ENCODE results near the gene TMEM200A. TPM values are rescaled to one million over a fixed set of nuclear protein-coding genes. Genes with fewer than 3 reads are reported as not detected.

The TMEM200A gene
- total RNA-seq, 1 donor from 2014 or later: 6.8 TPM

DNA sequence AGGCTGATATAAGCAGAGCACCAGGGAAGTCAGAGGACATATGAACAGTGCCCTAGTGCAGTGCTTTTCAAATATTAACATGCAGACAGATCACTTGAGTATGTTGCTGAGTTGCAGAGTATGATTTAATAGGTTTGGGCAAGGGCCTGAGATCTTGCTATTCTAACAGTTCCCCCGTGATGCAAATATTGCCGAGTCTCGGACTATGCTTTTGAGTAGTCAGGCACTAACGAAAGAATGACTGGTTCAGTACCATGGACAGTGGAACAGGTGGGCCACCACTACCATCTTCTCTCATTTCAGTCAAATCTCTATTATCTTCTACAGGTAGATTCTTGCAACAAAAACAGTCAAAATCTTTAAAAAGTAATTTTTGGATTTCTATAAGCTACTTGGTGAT lies 3.7 kb upstream of the TMEM200A start:
- Mint-ChIP-seq H3K27ac (ENCODE audit: unreplicated experiment) (no peak overlapping the region), H3K4me3 (ENCODE audit: unreplicated experiment) (no peak overlapping the region), H3K27me3 (ENCODE audit: low read depth) (peaks cover 7% of the 10 kb centered on the region), H3K4me1 (ENCODE audit: low read depth) (peaks cover 12% of the 10 kb centered on the region), H3K36me3 (ENCODE audit: low read depth) (peaks cover 1% of the 10 kb centered on the region), H3K9me3 (ENCODE audit: low read depth) (peaks cover 6% of the 10 kb centered on the region)
- TF ChIP-seq, protein P1, sequence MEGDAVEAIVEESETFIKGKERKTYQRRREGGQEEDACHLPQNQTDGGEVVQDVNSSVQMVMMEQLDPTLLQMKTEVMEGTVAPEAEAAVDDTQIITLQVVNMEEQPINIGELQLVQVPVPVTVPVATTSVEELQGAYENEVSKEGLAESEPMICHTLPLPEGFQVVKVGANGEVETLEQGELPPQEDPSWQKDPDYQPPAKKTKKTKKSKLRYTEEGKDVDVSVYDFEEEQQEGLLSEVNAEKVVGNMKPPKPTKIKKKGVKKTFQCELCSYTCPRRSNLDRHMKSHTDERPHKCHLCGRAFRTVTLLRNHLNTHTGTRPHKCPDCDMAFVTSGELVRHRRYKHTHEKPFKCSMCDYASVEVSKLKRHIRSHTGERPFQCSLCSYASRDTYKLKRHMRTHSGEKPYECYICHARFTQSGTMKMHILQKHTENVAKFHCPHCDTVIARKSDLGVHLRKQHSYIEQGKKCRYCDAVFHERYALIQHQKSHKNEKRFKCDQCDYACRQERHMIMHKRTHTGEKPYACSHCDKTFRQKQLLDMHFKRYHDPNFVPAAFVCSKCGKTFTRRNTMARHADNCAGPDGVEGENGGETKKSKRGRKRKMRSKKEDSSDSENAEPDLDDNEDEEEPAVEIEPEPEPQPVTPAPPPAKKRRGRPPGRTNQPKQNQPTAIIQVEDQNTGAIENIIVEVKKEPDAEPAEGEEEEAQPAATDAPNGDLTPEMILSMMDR (IDR thresholded peaks at IDR 0.05): no peak
- DNase-seq (ENCODE audit: low spot score): no peak

DNA sequence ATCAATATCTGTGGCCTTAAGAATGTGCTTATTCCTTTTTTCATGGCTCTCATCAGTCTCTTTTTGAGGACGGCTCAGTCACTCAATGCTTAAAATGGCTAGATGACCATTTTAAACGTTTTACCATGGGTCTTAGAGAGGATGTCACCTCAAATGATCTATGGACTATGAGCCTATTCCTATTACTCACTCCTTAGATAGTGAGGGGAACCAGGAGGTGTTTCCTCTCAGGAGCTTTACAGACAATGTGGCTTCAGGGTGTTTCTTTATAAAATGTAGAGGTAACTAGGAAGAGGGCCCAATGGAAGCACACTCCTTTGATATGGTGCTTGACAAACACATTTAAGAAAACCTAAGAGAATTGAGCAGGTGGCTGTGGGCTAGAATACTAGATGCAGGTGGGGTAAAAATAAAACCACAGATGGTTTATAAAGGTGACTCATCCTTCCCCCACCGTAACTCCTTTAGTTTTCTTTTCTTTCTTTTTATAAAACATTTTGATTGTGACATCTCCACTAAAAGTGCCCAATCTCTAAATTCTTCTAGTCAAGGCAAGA lies 1.5 kb upstream of the TMEM200A start:
- no peak overlapping the region for H3K4me3 Mint-ChIP-seq (ENCODE audit: unreplicated experiment)
- no peak overlapping the region for H3K27ac Mint-ChIP-seq (ENCODE audit: unreplicated experiment)
- H3K9me3 Mint-ChIP-seq (ENCODE audit: low read depth): peaks cover 6% of the 10 kb centered on the region
- H3K36me3 Mint-ChIP-seq (ENCODE audit: low read depth): peaks cover 1% of the 10 kb centered on the region
- peaks cover 17% of the 10 kb centered on the region for H3K4me1 Mint-ChIP-seq (ENCODE audit: low read depth)
- H3K27me3 Mint-ChIP-seq (ENCODE audit: low read depth): peaks cover 2% of the 10 kb centered on the region
- TF ChIP-seq, protein P1 (IDR thresholded peaks at IDR 0.05): no peak
- no peak for DNase-seq (ENCODE audit: low spot score)

DNA sequence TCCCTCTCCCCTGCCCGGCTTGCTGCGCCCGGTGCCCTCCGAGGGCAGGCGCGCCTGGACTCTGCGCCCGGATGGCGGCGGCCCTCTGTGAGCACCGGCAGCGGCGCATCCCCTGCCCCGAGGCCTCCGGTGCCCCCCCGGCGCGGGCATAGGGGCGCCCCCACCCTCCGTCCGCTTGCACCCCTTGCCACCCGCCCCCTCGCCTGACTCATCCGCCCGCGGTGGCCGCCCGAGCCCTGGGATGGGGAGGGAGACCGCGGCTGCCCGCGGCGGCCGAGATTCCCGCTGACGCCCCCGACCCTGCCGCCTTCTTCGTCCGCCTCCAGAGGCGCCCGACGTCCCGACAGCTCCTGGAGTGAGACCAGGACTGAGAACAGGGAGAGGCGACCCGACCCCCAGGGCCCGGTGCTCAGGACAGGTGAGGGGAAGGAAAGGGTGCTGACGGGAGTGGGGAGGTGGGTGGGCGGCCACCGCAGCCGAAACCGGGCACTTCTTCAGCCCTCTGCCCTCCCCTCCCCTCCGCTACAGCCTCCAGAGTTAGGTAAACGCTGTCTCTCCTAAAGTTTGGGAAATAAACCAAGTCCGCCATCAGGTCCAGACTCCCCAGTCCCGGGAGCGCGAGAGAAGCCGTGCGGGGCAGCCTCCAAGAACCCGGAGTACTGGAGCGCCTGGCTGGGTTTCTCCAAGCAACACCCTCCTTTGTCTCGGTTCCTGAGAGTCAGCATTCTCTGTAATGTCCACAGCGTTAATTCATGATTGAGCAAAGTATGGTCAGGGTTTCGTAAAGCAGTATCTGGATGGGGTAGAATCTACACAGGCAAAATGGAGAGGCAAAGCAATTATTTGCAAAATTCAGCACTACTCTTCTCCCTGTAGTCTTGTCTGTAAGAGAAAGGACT lies 539 bp downstream of the TMEM200A start:
- Mint-ChIP-seq H3K27me3 (ENCODE audit: low read depth) (peaks cover 4% of the 10 kb centered on the region), H3K27ac (ENCODE audit: unreplicated experiment) (peak overlapping the region; percentile 34), H3K36me3 (ENCODE audit: low read depth) (peaks cover 3% of the 10 kb centered on the region), H3K9me3 (ENCODE audit: low read depth) (no peaks in the 10 kb centered on the region), H3K4me3 (ENCODE audit: unreplicated experiment) (peak overlapping the region; percentile 74), H3K4me1 (ENCODE audit: low read depth) (peaks cover 13% of the 10 kb centered on the region)
- TF ChIP-seq, protein P1 (IDR thresholded peaks at IDR 0.05): peak; percentile 34
- peak; percentile 78 for DNase-seq (ENCODE audit: low spot score)

DNA sequence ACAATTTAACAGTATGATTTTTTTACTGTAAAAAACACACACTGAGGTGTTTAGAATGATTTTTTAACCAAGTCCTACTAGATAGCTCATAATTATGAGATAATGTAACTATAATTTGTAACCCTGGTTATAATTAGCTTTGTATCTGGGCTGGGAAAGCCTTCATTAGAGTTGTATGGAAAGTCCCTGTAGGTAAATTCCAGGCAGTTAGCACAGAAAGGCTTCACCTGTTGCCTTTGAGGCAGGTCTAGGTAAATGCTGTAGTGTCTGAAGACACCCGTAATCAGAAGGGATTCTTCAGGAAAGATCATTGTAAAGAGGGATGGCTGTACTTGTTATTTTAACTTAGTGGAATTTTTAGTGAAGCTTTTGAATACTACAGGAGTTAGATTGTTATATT lies 1.9 kb downstream of the TMEM200A start:
- peaks cover 3% of the 10 kb centered on the region for H3K36me3 Mint-ChIP-seq (ENCODE audit: low read depth)
- no peaks in the 10 kb centered on the region for H3K9me3 Mint-ChIP-seq (ENCODE audit: low read depth)
- TF ChIP-seq, protein P1 (IDR thresholded peaks at IDR 0.05): no peak
- H3K4me3 Mint-ChIP-seq (ENCODE audit: unreplicated experiment): no peak overlapping the region
- no peak for DNase-seq (ENCODE audit: low spot score)
- peaks cover 4% of the 10 kb centered on the region for H3K27me3 Mint-ChIP-seq (ENCODE audit: low read depth)
- no peak overlapping the region for H3K27ac Mint-ChIP-seq (ENCODE audit: unreplicated experiment)
- peaks cover 13% of the 10 kb centered on the region for H3K4me1 Mint-ChIP-seq (ENCODE audit: low read depth)

DNA sequence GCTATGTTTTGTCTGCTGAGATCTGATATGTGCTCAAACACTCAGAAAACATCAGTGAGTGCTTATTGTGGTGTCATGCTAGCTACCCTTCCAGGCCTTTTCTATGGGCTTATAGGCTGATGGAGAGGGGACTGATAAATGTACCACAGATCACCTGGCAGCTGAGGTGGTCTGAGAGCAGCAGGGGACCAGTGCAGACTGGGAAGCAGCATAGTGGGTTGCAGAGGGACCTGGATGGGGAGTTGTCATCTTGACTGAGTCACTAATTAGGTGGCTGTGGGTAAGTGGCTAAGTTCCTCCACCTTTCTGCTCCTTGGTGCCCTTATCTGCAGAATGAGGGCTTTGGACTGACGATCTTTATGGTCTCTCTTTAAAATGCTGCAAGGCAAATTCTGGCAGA lies 2.8 kb downstream of the TMEM200A start:
- Mint-ChIP-seq H3K4me3 (ENCODE audit: unreplicated experiment) (no peak overlapping the region), H3K27ac (ENCODE audit: unreplicated experiment) (no peak overlapping the region), H3K4me1 (ENCODE audit: low read depth) (peaks cover 13% of the 10 kb centered on the region), H3K9me3 (ENCODE audit: low read depth) (no peaks in the 10 kb centered on the region), H3K27me3 (ENCODE audit: low read depth) (peaks cover 4% of the 10 kb centered on the region), H3K36me3 (ENCODE audit: low read depth) (peaks cover 3% of the 10 kb centered on the region)
- DNase-seq (ENCODE audit: low spot score): no peak
- TF ChIP-seq, protein P1 (IDR thresholded peaks at IDR 0.05): no peak

Measured in chondrocyte (in vitro differentiated cells).